ENCODE data around the gene ECI1. TPM values are rescaled to one million over a fixed set of nuclear protein-coding genes. Genes with fewer than 3 reads are reported as not detected.
"Not testable (repeated sequence)": the region's sequence is repeated elsewhere in the genome, so short reads cannot be mapped to it uniquely, and the experiment has no call there.

Gene ECI1
- total and polyA plus RNA-seq, 4 donors, result 28.4 to 66.0 (median 47.1) TPM

DNA sequence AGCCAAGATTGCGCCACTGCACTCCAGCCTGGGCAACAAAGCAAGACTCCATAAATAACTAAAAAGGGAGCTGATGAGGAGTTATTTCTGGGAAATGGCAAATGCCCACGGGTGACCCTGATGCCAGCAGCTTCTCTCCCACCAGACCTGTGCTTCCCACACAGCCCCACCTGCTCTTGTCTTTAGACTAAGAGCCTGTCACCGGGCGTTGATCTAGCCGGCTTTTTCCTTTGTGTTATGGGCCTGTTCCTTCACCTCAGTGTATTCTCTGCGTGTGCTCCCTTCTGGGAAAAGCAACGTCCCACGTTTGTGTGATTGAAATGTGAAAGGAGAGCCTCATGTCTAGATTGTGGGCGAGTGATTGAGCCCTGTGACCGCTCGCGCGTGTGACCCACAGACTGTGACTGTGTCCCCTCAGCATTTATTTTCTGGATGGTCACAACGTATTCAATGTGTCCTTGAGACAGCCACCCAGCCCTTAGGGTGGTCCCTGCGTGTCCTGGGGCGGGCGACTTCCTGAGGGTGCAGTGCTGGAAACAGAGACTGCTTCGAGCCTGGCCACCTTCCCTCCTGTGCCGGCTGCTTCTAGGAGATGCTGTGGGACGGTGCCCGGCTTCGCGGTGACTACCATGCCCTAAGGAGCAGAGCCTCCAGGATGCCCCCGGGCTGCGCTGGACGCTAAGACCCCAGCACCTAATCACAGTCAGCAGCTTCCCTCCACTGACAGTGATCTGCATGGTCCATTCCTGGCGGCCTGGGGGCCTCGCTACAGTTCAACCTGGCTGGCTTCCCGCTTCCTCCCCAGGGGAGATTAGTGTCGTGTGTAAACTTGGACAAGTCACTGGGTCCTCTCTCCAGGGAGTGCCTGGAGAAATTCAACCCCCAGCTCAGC, 24.3 kb upstream of the ECI1 start:
- Histone ChIP-seq H3K27ac (ENCODE audit: low read depth in 1 of 2, low read length in 2 of 2) (no peak overlapping the region), H3K36me3 (ENCODE audit: control insufficient read depth in 1 of 2, insufficient read depth in 2 of 2, low read length in 1 of 2) (no peaks in the 10 kb centered on the region), H3K4me1 (ENCODE audit: control insufficient read depth in 1 of 2, insufficient read depth in 2 of 2, low read length in 2 of 2) (no peaks in the 10 kb centered on the region), H3K9me3 (ENCODE audit: control insufficient read depth, low read length) (no peaks in the 10 kb centered on the region), H3K4me3 (ENCODE audit: low read length in 2 of 2) (no peak overlapping the region), H3K27me3 (ENCODE audit: control insufficient read depth in 1 of 2, insufficient read depth in 2 of 2, low read length in 1 of 2) (no peaks in the 10 kb centered on the region)
- ATAC-seq (ENCODE audit: low FRiP score) (no peak), DNase-seq (no peak)
- intact Hi-C loops (cut with DNase I), result no loop called here
- WGBS, 2 donors, result 75 to 78% methylated on average over 30 of the region's 30 CpGs

DNA sequence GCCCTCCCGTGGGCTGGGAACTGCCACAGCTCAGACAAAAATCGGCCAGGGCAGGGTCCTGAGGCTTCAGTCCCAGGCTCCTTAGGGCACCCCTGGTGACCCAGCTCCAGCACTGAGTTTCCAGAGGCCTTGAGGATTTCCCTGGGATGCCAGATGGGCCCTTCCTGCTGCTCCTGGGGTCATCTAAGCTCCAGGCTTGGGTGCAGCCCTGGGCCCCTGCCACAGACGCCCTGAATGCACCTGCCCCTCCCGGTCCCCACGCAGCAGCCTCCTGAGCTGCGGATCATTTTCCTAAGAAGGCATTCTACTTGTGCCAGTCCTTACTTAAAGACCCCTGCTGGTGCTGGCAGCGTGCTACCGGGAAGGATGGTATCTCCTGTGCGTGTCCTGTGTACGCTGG, 22.5 kb upstream of the ECI1 start:
- no peak overlapping the region for H3K27ac ChIP-seq (ENCODE audit: low read depth in 1 of 2, low read length in 2 of 2)
- ATAC-seq (ENCODE audit: low FRiP score), result no peak
- intact Hi-C loops (cut with DNase I), result no loop called here

DNA sequence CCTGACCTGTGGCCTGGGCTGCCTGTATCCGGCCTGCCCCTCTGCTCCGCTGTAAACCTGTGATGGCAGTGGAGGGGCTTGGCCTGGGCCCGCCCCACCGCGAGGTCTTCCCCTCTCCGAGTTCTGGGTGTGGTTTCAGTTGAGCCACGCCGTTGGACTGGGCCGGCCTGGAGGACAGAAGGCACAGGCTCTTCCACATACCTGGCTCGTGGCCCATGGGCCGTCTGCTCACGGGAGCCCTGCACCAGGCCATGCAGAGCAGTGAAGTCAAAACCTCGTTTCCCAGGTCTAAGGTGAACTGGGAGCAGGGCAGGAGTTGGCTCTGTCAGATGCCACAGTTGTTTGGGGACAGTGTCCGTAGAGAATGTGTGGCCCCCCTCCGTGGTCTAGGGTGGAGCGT, 22.1 kb upstream of the ECI1 start:
- Histone ChIP-seq H3K36me3 (ENCODE audit: control insufficient read depth in 1 of 2, insufficient read depth in 2 of 2, low read length in 1 of 2) (no peaks in the 10 kb centered on the region), H3K27ac (ENCODE audit: low read depth in 1 of 2, low read length in 2 of 2) (no peak overlapping the region), H3K4me3 (ENCODE audit: low read length in 2 of 2) (no peak overlapping the region), H3K4me1 (ENCODE audit: control insufficient read depth in 1 of 2, insufficient read depth in 2 of 2, low read length in 2 of 2) (no peaks in the 10 kb centered on the region), H3K27me3 (ENCODE audit: control insufficient read depth in 1 of 2, insufficient read depth in 2 of 2, low read length in 1 of 2) (no peaks in the 10 kb centered on the region), H3K9me3 (ENCODE audit: control insufficient read depth, low read length) (no peaks in the 10 kb centered on the region)
- intact Hi-C loops (cut with DNase I), result no loop called here
- 78 to 83% methylated on average over 16 of the region's 16 CpGs for WGBS, 2 donors
- DNase-seq (no peak), ATAC-seq (ENCODE audit: low FRiP score) (no peak)

More for the DNA sequence above, 22.5 kb upstream of the ECI1 start:
- no peaks in the 10 kb centered on the region for H3K27me3 ChIP-seq (ENCODE audit: control insufficient read depth in 1 of 2, insufficient read depth in 2 of 2, low read length in 1 of 2)
- DNase-seq, result no peak
- H3K9me3 ChIP-seq (ENCODE audit: control insufficient read depth, low read length), result no peaks in the 10 kb centered on the region
- WGBS, 2 donors, result 79 to 85% methylated on average over 10 of the region's 10 CpGs
- no peak overlapping the region for H3K4me3 ChIP-seq (ENCODE audit: low read length in 2 of 2)
- no peaks in the 10 kb centered on the region for H3K4me1 ChIP-seq (ENCODE audit: control insufficient read depth in 1 of 2, insufficient read depth in 2 of 2, low read length in 2 of 2)
- H3K36me3 ChIP-seq (ENCODE audit: control insufficient read depth in 1 of 2, insufficient read depth in 2 of 2, low read length in 1 of 2), result no peaks in the 10 kb centered on the region

DNA sequence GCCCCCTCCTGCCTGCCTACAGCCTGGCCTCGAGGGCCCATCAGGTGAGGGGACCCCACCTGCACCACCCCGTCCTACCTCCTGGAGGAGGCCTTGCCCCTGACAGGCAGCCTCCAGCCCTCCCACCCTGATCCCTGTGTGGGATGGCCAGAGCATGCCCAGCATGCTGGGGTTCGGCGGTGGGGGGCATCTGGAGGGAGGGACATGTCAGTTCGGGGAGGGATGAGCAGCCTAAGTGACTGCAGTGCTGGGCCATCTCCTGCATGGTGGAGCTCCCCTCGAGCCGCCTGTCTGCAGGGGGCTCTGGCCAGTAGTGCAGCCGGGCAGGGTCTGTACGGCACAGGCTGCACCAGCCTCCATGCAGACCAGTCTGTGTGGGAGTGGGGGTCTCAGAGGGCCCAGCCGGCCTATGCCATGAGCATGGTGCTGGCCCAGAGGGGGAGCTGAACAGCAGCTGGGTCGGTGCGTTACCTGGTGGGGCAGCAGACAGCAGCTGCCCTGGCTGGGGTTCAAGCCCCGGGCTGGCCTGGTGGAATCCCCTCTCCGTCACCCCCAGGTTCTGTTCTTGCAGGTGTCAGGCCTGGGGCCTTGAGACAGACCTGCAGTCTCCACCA, 20.6 kb upstream of the ECI1 start:
- no peaks in the 10 kb centered on the region for H3K4me1 ChIP-seq (ENCODE audit: control insufficient read depth in 1 of 2, insufficient read depth in 2 of 2, low read length in 2 of 2)
- no peaks in the 10 kb centered on the region for H3K27me3 ChIP-seq (ENCODE audit: control insufficient read depth in 1 of 2, insufficient read depth in 2 of 2, low read length in 1 of 2)
- no peak overlapping the region for H3K4me3 ChIP-seq (ENCODE audit: low read length in 2 of 2)
- no peaks in the 10 kb centered on the region for H3K9me3 ChIP-seq (ENCODE audit: control insufficient read depth, low read length)
- ATAC-seq (ENCODE audit: low FRiP score) (no peak), DNase-seq (no peak)
- intact Hi-C loops (cut with DNase I), result no loop called here
- no peak overlapping the region for H3K27ac ChIP-seq (ENCODE audit: low read depth in 1 of 2, low read length in 2 of 2)
- 86 to 88% methylated on average over 14 of the region's 14 CpGs for WGBS, 2 donors
- no peaks in the 10 kb centered on the region for H3K36me3 ChIP-seq (ENCODE audit: control insufficient read depth in 1 of 2, insufficient read depth in 2 of 2, low read length in 1 of 2)

DNA sequence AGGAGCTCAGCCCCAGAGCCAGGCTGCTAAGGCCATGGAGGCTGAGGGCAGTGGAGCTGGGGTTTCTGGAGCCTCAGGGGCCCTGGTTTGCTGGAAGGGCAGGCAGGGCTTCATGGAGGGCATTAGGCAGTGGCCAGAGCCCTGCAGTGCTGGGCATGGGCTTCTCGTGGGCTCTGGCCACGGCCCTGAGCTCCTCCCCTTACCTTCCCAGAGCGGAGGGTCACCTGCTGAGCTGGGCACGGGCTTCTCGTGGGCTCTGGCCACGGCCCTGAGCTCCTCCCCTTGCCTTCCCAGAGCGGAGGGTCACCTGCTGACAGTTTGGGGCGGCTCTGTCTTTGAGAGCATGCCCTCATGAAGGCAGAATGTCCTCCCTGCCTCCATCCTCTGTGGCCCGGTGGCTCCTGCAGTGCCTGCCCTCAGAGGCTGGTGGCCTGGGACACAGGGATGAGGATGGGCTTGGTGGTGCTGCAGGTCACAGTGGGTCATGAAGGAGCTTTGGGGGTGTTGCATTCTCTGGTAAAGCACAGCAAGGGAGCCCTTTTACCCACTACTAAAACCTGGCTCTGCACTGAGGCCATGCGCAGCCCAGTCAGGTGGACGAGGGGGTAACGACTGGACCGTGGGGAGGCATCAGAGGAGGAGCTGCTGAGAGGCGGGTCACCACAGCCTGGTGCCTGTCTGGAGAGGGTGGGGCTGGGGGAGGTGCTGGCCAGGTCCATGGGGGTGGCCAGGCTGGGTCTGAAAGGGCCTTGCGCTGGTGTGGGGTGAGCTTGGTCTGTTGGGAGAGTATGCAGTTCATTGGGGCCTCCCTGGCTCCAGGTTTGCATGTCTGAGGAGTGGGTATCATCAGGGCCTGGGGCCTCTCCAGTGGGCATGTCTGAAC, 19.4 kb upstream of the ECI1 start:
- intact Hi-C loops (cut with DNase I), result no loop called here
- ATAC-seq (ENCODE audit: low FRiP score), result no peak
- no peak for DNase-seq
- Histone ChIP-seq H3K36me3 (ENCODE audit: control insufficient read depth in 1 of 2, insufficient read depth in 2 of 2, low read length in 1 of 2) (no peaks in the 10 kb centered on the region), H3K27ac (ENCODE audit: low read depth in 1 of 2, low read length in 2 of 2) (no peak overlapping the region), H3K4me3 (ENCODE audit: low read length in 2 of 2) (no peak overlapping the region), H3K9me3 (ENCODE audit: control insufficient read depth, low read length) (no peaks in the 10 kb centered on the region), H3K4me1 (ENCODE audit: control insufficient read depth in 1 of 2, insufficient read depth in 2 of 2, low read length in 2 of 2) (no peaks in the 10 kb centered on the region), H3K27me3 (ENCODE audit: control insufficient read depth in 1 of 2, insufficient read depth in 2 of 2, low read length in 1 of 2) (no peaks in the 10 kb centered on the region)
- WGBS, 2 donors, result 79 to 83% methylated on average over 15 of the region's 15 CpGs

DNA sequence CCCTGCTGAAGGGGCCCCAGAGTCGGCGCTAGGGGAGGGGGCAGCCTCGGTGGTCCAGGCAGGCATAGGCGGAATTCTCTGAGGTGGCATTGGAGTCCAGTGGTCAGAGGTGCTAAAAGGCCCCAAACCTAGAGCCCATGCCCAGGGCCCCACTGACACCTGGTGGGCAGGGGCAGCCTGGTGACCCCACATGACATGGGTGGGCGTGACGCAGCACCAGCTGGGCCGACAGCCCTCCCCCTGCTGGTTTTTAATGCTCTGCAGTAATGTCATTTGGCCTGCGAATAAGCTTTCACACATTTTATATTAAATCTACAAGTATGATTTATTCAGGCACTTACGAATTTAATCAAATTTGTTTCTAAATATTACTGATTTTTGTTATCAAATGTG, 18.7 kb upstream of the ECI1 start:
- no peaks in the 10 kb centered on the region for H3K27me3 ChIP-seq (ENCODE audit: control insufficient read depth in 1 of 2, insufficient read depth in 2 of 2, low read length in 1 of 2)
- H3K9me3 ChIP-seq (ENCODE audit: control insufficient read depth, low read length), result no peaks in the 10 kb centered on the region
- ATAC-seq (ENCODE audit: low FRiP score) (no peak), DNase-seq (no peak)
- H3K4me3 ChIP-seq (ENCODE audit: low read length in 2 of 2), result no peak overlapping the region
- H3K36me3 ChIP-seq (ENCODE audit: control insufficient read depth in 1 of 2, insufficient read depth in 2 of 2, low read length in 1 of 2), result no peaks in the 10 kb centered on the region
- WGBS, 2 donors, result 87% methylated on average over 9 of the region's 9 CpGs
- intact Hi-C loops (cut with DNase I), result no loop called here
- no peak overlapping the region for H3K27ac ChIP-seq (ENCODE audit: low read depth in 1 of 2, low read length in 2 of 2)
- no peaks in the 10 kb centered on the region for H3K4me1 ChIP-seq (ENCODE audit: control insufficient read depth in 1 of 2, insufficient read depth in 2 of 2, low read length in 2 of 2)

GRCh38 chr16:2267913-2268666, 16.7 kb upstream of the ECI1 start, which contains the start of gene RNPS1:
Gene RNPS1 (minus strand): TSS chr16:2268126. CDS start chr16:2264643, 3,483 bp downstream.
- Histone ChIP-seq H3K9me3 (ENCODE audit: control insufficient read depth, low read length) (no peaks in the 10 kb centered on the region), H3K4me3 (ENCODE audit: low read length in 2 of 2) (peak within 1 kb of the TSS; percentile 54 to 69), H3K27me3 (ENCODE audit: control insufficient read depth in 1 of 2, insufficient read depth in 2 of 2, low read length in 1 of 2) (no peaks in the 10 kb centered on the region), H3K27ac (ENCODE audit: low read depth in 1 of 2, low read length in 2 of 2) (peak within 1 kb of the TSS in 1 of 2 donors; percentile 86), H3K4me1 (ENCODE audit: control insufficient read depth in 1 of 2, insufficient read depth in 2 of 2, low read length in 2 of 2) (no peaks in the 10 kb centered on the region), H3K36me3 (ENCODE audit: control insufficient read depth in 1 of 2, insufficient read depth in 2 of 2, low read length in 1 of 2) (no peaks in the 10 kb centered on the region)
- intact Hi-C loops (cut with DNase I), result no loop called here
- 1% methylated on average over 87 to 88 of the region's 88 CpGs for WGBS, 2 donors
- peak; percentile 98 to 99 for DNase-seq
- peak; percentile 98 for ATAC-seq (ENCODE audit: low FRiP score)

- peak; percentile 89 for ATAC-seq (ENCODE audit: low FRiP score)
- DNase-seq; H3K4me1 ChIP-seq (ENCODE audit: control insufficient read depth in 1 of 2, insufficient read depth in 2 of 2, low read length in 2 of 2); H3K9me3 ChIP-seq (ENCODE audit: control insufficient read depth, low read length); intact Hi-C loops (cut with DNase I); H3K27me3 ChIP-seq (ENCODE audit: control insufficient read depth in 1 of 2, insufficient read depth in 2 of 2, low read length in 1 of 2); H3K36me3 ChIP-seq (ENCODE audit: control insufficient read depth in 1 of 2, insufficient read depth in 2 of 2, low read length in 1 of 2): not testable (repeated sequence)
- 0 to 1% methylated on average over 40 to 54 of the region's 54 CpGs for WGBS, 2 donors
- peak overlapping the region in 1 of 2 donors; percentile 86 for H3K27ac ChIP-seq (ENCODE audit: low read depth in 1 of 2, low read length in 2 of 2)
- H3K4me3 ChIP-seq (ENCODE audit: low read length in 2 of 2), result peak overlapping the region; percentile 54 to 69
Measured at GRCh38 chr16:2267505-2267912, 16.1 kb upstream of the ECI1 start.

Data from aorta (tissue), 5 donors.